ENCODE results near the gene MUC15. TPM values are rescaled to one million over a fixed set of nuclear protein-coding genes. Genes with fewer than 3 reads are reported as not detected.

MUC15 gene
- total RNA-seq, 1 donor from 2014 or later: not detected

- H3K27ac Mint-ChIP-seq (ENCODE audit: unreplicated experiment): no peak overlapping the region
- TF ChIP-seq, protein P1, sequence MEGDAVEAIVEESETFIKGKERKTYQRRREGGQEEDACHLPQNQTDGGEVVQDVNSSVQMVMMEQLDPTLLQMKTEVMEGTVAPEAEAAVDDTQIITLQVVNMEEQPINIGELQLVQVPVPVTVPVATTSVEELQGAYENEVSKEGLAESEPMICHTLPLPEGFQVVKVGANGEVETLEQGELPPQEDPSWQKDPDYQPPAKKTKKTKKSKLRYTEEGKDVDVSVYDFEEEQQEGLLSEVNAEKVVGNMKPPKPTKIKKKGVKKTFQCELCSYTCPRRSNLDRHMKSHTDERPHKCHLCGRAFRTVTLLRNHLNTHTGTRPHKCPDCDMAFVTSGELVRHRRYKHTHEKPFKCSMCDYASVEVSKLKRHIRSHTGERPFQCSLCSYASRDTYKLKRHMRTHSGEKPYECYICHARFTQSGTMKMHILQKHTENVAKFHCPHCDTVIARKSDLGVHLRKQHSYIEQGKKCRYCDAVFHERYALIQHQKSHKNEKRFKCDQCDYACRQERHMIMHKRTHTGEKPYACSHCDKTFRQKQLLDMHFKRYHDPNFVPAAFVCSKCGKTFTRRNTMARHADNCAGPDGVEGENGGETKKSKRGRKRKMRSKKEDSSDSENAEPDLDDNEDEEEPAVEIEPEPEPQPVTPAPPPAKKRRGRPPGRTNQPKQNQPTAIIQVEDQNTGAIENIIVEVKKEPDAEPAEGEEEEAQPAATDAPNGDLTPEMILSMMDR (IDR thresholded peaks at IDR 0.05; ENCODE audit: partially characterized antibody, unreplicated experiment): no peak
- peaks cover 2% of the 10 kb centered on the region for H3K9me3 Mint-ChIP-seq (ENCODE audit: unreplicated experiment)
- no peaks in the 10 kb centered on the region for H3K36me3 Mint-ChIP-seq (ENCODE audit: unreplicated experiment)
- H3K4me3 Mint-ChIP-seq (ENCODE audit: unreplicated experiment): no peak overlapping the region
- peaks cover 3% of the 10 kb centered on the region for H3K27me3 Mint-ChIP-seq (ENCODE audit: unreplicated experiment)
- peaks cover 13% of the 10 kb centered on the region for H3K4me1 Mint-ChIP-seq (ENCODE audit: low read depth, unreplicated experiment)
- no peak for DNase-seq
Observed at GRCh38 chr11:26549176-26549575, 22.9 kb downstream of the MUC15 start.

DNA sequence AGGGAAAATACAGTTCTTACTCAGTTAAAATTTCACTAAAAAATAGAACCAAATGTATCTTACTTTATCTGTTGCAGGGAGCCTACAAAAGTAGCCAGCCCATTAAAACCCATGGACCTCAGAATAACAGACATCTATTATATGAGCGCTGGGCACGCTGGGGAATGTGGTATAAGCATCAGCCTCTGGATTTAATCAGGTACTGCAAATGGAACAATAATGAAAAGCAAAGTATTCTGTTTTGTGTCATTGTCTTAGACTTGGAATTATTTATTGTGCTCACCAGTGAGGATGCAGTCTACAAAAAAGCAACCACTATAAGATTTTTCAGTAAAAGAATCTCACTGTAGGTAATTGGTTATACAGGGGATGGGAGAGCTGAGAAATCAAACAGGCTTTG, 30.2 kb downstream of the MUC15 start:
- no peak for DNase-seq
- TF ChIP-seq, protein P1 (IDR thresholded peaks at IDR 0.05; ENCODE audit: partially characterized antibody, unreplicated experiment): no peak
- H3K4me1 Mint-ChIP-seq (ENCODE audit: low read depth, unreplicated experiment): peaks cover 10% of the 10 kb centered on the region
- no peaks in the 10 kb centered on the region for H3K9me3 Mint-ChIP-seq (ENCODE audit: unreplicated experiment)
- H3K36me3 Mint-ChIP-seq (ENCODE audit: unreplicated experiment): no peaks in the 10 kb centered on the region
- H3K27me3 Mint-ChIP-seq (ENCODE audit: unreplicated experiment): no peaks in the 10 kb centered on the region
- no peak overlapping the region for H3K4me3 Mint-ChIP-seq (ENCODE audit: unreplicated experiment)
- H3K27ac Mint-ChIP-seq (ENCODE audit: unreplicated experiment): no peak overlapping the region

DNA sequence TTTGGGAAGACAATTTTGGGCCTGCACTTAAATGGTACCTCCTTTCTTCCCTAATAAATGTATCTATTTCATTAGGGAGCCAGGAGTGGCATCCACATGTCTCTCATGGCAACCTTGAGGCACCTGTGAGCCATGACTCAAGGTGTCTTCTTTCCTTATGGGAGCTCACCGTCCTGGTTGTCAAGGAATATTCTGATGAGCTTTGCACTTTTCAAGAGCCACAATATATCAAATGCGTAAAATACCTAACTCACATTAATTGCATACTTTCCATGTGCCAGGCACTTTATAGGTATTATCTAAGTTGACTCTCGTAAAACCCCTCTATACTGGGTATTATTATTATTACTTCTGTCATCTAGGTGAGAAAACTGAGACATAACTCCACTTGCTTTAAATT, 32.5 kb downstream of the MUC15 start:
- TF ChIP-seq, protein P1 (IDR thresholded peaks at IDR 0.05; ENCODE audit: partially characterized antibody, unreplicated experiment): no peak
- no peak for DNase-seq
- Mint-ChIP-seq H3K9me3 (ENCODE audit: unreplicated experiment) (no peaks in the 10 kb centered on the region), H3K36me3 (ENCODE audit: unreplicated experiment) (no peaks in the 10 kb centered on the region), H3K27ac (ENCODE audit: unreplicated experiment) (no peak overlapping the region), H3K4me1 (ENCODE audit: low read depth, unreplicated experiment) (peaks cover 5% of the 10 kb centered on the region), H3K27me3 (ENCODE audit: unreplicated experiment) (no peaks in the 10 kb centered on the region), H3K4me3 (ENCODE audit: unreplicated experiment) (no peak overlapping the region)

DNA sequence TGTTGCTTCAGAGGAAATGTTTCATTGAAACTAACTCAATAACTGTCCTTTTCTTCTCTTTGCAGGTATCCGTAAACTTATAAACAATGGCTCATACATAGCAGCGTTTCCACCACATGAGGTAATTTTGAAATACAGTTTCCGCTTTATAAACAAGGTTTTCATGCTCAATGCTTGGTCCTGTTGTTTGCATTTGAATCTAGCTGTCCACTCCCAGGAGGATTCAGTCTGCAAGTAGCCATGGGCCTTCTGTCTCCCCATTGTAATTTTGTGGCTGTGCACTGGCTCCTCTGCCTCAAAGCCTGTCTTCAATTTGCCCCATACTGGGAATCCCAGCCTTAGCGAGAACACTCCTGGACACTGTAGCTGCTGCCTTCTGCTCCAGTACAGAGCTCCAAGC, 34.7 kb downstream of the MUC15 start:
- H3K27me3 Mint-ChIP-seq (ENCODE audit: unreplicated experiment): no peaks in the 10 kb centered on the region
- no peaks in the 10 kb centered on the region for H3K36me3 Mint-ChIP-seq (ENCODE audit: unreplicated experiment)
- H3K4me3 Mint-ChIP-seq (ENCODE audit: unreplicated experiment): no peak overlapping the region
- TF ChIP-seq, protein P1 (IDR thresholded peaks at IDR 0.05; ENCODE audit: partially characterized antibody, unreplicated experiment): no peak
- H3K4me1 Mint-ChIP-seq (ENCODE audit: low read depth, unreplicated experiment): peaks cover 10% of the 10 kb centered on the region
- H3K9me3 Mint-ChIP-seq (ENCODE audit: unreplicated experiment): no peaks in the 10 kb centered on the region
- no peak for DNase-seq
- no peak overlapping the region for H3K27ac Mint-ChIP-seq (ENCODE audit: unreplicated experiment)

DNA sequence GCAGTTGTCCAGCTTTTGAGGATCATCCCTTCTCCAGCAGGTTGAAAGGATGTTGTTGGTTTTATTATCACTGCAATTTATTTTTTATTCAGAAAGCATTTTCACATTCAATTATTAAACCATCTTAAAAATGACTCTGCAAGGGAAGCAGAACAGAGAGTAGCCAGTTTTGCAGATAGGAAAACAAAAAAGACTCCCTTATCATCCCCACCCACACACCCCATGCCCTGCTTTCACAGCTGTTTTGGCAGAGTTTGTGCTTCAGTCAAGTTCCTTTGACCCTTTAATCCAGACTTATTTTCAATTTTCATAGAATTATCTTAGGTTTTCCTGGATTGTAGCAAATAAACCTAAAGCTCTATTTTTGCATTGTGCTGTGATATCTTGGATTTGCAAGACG, 44.4 kb downstream of the MUC15 start:
- Mint-ChIP-seq H3K27me3 (ENCODE audit: unreplicated experiment) (no peaks in the 10 kb centered on the region), H3K4me1 (ENCODE audit: low read depth, unreplicated experiment) (no peaks in the 10 kb centered on the region), H3K4me3 (ENCODE audit: unreplicated experiment) (no peak overlapping the region), H3K36me3 (ENCODE audit: unreplicated experiment) (no peaks in the 10 kb centered on the region), H3K27ac (ENCODE audit: unreplicated experiment) (no peak overlapping the region), H3K9me3 (ENCODE audit: unreplicated experiment) (no peaks in the 10 kb centered on the region)
- no peak for DNase-seq
- TF ChIP-seq, protein P1 (IDR thresholded peaks at IDR 0.05; ENCODE audit: partially characterized antibody, unreplicated experiment): no peak
